ENCODE measurements around the gene CMIP.
"Not testable (repeated sequence)": the region's sequence is repeated elsewhere in the genome, so short reads cannot be mapped to it uniquely, and the experiment has no call there.

Gene CMIP

DNA sequence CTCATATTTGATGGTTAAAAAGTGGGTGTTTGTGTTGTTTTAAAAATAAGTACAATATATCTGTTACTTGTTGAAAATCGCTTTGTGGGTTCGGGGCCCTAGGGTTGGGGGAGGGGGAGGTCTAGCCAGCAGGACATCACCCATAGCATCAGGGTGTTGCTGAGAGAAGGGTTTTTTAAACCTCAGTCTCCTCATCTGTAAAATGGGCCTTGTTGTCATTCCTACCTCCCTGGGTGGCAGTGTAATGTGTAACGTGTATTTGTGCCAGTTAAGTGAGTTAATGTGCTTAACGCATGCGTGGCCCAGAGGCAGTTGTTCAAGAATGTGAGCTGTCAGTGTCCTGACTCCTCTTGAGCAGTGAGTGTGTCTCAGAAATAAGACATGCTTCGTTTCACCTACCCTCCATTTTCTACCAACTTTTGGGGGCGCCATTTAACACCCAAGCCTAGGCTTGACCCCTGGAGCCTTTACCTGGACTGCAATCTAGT, 129.0 kb downstream of the CMIP start:
- DNase-seq (ENCODE audit: low read depth): no peak
- TF ChIP-seq, protein P1, sequence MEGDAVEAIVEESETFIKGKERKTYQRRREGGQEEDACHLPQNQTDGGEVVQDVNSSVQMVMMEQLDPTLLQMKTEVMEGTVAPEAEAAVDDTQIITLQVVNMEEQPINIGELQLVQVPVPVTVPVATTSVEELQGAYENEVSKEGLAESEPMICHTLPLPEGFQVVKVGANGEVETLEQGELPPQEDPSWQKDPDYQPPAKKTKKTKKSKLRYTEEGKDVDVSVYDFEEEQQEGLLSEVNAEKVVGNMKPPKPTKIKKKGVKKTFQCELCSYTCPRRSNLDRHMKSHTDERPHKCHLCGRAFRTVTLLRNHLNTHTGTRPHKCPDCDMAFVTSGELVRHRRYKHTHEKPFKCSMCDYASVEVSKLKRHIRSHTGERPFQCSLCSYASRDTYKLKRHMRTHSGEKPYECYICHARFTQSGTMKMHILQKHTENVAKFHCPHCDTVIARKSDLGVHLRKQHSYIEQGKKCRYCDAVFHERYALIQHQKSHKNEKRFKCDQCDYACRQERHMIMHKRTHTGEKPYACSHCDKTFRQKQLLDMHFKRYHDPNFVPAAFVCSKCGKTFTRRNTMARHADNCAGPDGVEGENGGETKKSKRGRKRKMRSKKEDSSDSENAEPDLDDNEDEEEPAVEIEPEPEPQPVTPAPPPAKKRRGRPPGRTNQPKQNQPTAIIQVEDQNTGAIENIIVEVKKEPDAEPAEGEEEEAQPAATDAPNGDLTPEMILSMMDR (IDR thresholded peaks at IDR 0.05; ENCODE audit: low read length, missing control alignments): no peak
- H3K4me3 ChIP-seq (replicated peaks; ENCODE audit: low read depth, low read length): no peak overlapping the region

DNA sequence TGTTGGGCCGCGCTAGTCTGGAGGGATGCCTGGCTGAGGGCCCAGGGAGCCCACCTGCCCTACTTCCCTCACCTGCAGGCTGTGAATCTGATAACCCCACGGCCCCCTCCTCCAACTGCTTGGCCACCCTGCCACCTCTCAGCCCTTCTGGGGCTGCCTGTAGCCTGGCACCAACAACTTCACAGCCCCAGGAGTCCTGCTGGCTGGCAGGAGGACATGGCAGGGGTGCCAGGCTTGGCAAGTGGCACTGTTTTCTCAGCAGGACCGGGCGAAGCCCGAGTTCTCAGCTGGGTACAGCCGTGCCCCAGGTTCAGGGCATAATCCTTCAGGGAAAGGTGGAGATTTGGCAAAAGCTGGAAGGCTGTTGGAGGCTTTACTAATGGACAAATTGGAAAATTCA, 129.6 kb downstream of the CMIP start:
- no peak overlapping the region for H3K4me3 ChIP-seq (replicated peaks; ENCODE audit: low read depth, low read length)
- TF ChIP-seq, protein P1 (IDR thresholded peaks at IDR 0.05; ENCODE audit: low read length, missing control alignments): no peak
- DNase-seq (ENCODE audit: low read depth): no peak

DNA sequence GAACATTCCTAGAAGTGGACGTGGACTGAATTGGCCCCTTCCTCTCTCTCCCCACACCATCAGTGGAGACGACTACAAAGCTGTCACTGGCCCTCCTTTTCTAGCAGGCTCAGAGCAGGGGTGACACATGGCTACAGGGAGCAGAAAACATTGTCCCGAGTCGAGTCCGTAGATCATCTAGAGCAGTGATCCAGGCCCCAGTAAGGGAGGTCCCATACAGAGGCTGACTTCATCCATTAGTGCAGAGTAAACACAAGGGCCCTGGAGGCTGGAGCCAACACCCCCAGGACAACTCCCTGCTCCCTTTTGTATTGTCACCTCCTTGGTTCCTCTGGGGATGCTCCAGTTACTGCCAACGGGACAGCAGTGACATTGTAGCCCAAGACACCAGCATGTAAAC, 130.7 kb downstream of the CMIP start:
- TF ChIP-seq, protein P1 (IDR thresholded peaks at IDR 0.05; ENCODE audit: low read length, missing control alignments): no peak
- H3K4me3 ChIP-seq (replicated peaks; ENCODE audit: low read depth, low read length): no peak overlapping the region
- DNase-seq (ENCODE audit: low read depth): no peak

DNA sequence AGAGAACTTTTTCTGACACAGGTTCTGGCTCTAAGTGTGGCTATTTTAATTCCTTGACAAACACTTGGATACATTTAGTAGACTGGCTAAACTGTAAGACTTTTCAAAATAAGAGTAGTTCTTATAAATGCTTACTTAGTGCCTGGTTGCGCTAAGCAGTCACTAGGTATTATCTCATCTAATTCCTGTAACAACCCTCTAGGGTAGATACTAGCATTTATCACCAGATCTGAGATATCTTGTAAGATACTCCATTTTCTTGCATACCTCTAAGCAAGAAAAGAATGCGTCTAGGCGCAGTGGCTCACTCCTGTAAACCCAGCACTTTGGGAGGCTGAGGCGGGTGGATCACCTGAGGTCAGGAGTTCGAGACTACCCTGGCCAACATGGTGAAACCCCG, 131.2 kb downstream of the CMIP start:
- DNase-seq (ENCODE audit: low read depth): no peak
- H3K4me3 ChIP-seq (replicated peaks; ENCODE audit: low read depth, low read length): no peak overlapping the region
- TF ChIP-seq, protein P1 (IDR thresholded peaks at IDR 0.05; ENCODE audit: low read length, missing control alignments): no peak

DNA sequence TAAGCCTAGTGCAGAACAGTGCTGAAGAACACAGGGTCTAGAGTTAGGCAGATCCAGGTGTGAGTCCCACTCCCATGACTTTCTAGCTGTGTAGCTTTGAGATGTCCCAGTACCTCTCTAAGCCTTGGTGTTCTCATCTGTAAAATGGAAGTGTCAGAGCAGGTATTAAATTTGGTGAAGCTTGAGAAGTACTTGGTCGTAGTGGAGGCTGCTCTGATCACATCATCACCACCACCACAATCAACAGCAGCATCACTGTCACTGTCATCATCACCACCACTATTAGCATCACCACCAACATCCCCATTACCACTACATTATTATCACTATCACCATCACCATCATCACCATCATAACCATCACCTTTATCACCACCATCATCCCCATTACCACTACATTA, 132.1 kb downstream of the CMIP start:
- DNase-seq (ENCODE audit: low read depth): no peak
- TF ChIP-seq, protein P1 (IDR thresholded peaks at IDR 0.05; ENCODE audit: low read length, missing control alignments): no peak
- H3K4me3 ChIP-seq (replicated peaks; ENCODE audit: low read depth, low read length): no peak overlapping the region

DNA sequence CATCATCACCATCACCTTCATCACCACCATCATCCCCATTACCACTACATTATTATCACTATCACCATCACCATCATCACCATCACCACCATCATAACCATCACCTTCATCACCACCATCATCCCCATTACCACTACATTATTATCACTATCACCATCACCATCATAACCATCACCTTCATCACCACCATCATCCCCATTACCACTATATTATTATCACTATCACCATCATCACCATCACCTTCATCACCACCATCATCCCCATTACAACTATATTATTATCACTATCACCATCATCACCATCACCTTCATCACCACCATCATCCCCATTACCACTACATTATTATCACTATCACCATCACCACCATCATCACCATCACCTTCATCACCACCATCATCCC, 132.7 kb downstream of the CMIP start:
- H3K4me3 ChIP-seq (replicated peaks; ENCODE audit: low read depth, low read length); DNase-seq (ENCODE audit: low read depth): not testable (repeated sequence)

DNA sequence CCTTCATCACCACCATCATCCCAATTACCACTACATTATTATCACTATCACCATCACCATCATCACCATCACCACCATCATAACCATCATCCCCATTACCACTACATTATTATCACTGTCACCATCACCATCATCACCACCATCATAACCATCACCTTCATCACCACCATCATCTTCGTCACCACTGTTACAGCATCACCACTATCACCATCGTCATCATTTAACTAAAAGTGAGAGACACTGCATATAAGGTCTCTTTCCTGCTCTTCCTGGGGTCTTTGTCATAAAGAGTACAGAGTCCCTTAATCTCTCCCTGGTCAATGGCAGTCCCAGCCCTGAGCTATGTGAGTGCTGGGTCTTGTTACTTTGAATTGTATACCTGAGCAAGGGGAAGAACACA, 133.5 kb downstream of the CMIP start:
- no peak overlapping the region for H3K4me3 ChIP-seq (replicated peaks; ENCODE audit: low read depth, low read length)
- TF ChIP-seq, protein P1 (IDR thresholded peaks at IDR 0.05; ENCODE audit: low read length, missing control alignments): no peak
- no peak for DNase-seq (ENCODE audit: low read depth)
